Astrocyte (in vitro differentiated cells and primary cell): ENCODE measurements around the gene EFEMP1. TPM values are rescaled to one million over a fixed set of nuclear protein-coding genes. Genes with fewer than 3 reads are reported as not detected.

Experiments
- DNase-seq: peaks from one replicate; pipeline ENCODE4 v3.0.0-alpha.2; 2010; ENCODE audit warnings: low read depth
- FAIRE-seq: peaks from 2 replicates; lab custom pipeline; 2011; peaks lifted over from hg19 to GRCh38; lab: Jason Lieb, UNC
- H2AFZ ChIP-seq: 2 replicates; pipeline ENCODE4 v1.6.0; 2012; ENCODE audit warnings: low read depth, low read length, inconsistent platforms
- H3K27ac ChIP-seq: 2 replicates; pipeline ENCODE4 v1.5.1; 2011; ENCODE audit warnings: low read depth, low read length, inconsistent platforms
- H3K27me3 ChIP-seq: 2 replicates; pipeline ENCODE4 v1.6.0; 2011; ENCODE audit warnings: low read length, inconsistent platforms; ENCODE audit not compliant: insufficient read depth
- H3K36me3 ChIP-seq: 2 replicates; pipeline ENCODE4 v1.5.1; 2011; ENCODE audit warnings: low read length, inconsistent platforms; ENCODE audit not compliant: insufficient read depth
- H3K4me1 ChIP-seq: 2 replicates; pipeline ENCODE4 v1.5.1; 2011; ENCODE audit warnings: low read length, inconsistent platforms; ENCODE audit not compliant: insufficient read depth
- H3K4me2 ChIP-seq: 2 replicates; pipeline ENCODE4 v1.6.0; 2012; ENCODE audit warnings: low read length, inconsistent platforms
- H3K4me3 ChIP-seq: 2 replicates; pipeline ENCODE4 v1.5.1; 2011; ENCODE audit warnings: low read depth, mild to moderate bottlenecking, low read length, inconsistent platforms; ENCODE audit not compliant: insufficient read depth
- H3K79me2 ChIP-seq: 2 replicates; pipeline ENCODE4 v1.6.0; 2012; ENCODE audit warnings: mild to moderate bottlenecking, low read length, inconsistent platforms; ENCODE audit not compliant: insufficient read depth
- H3K9ac ChIP-seq: 2 replicates; pipeline ENCODE4 v1.6.0; 2012; ENCODE audit warnings: mild to moderate bottlenecking, low read length, inconsistent platforms
- H3K9me3 ChIP-seq: 2 replicates; pipeline ENCODE4 v1.5.1; 2012; ENCODE audit warnings: low read depth, mild to moderate bottlenecking, low read length, inconsistent platforms; ENCODE audit not compliant: insufficient read depth
- H4K20me1 ChIP-seq: 2 replicates; pipeline ENCODE4 v1.6.0; 2012; ENCODE audit warnings: low read length, inconsistent platforms; ENCODE audit not compliant: insufficient read depth
- H3K27ac Mint-ChIP-seq: one replicate; pipeline ENCODE4 v1.8.0; 2021; ENCODE audit warnings: mild to moderate bottlenecking, mixed read lengths; ENCODE audit not compliant: unreplicated experiment
- H3K27me3 Mint-ChIP-seq: one replicate; pipeline ENCODE4 v1.8.0; 2021; ENCODE audit warnings: low read depth, mixed read lengths; ENCODE audit not compliant: unreplicated experiment
- H3K36me3 Mint-ChIP-seq: one replicate; pipeline ENCODE4 v1.8.0; 2021; ENCODE audit warnings: low read depth, mixed read lengths; ENCODE audit not compliant: unreplicated experiment
- H3K4me1 Mint-ChIP-seq: one replicate; pipeline ENCODE4 v1.8.0; 2021; ENCODE audit warnings: low read depth, mixed read lengths; ENCODE audit not compliant: unreplicated experiment
- H3K4me3 Mint-ChIP-seq: one replicate; pipeline ENCODE4 v1.8.0; 2021; ENCODE audit warnings: mild to moderate bottlenecking, moderate library complexity, mixed read lengths; ENCODE audit not compliant: unreplicated experiment
- H3K9me3 Mint-ChIP-seq: one replicate; pipeline ENCODE4 v1.8.0; 2021; ENCODE audit warnings: mild to moderate bottlenecking, mixed read lengths; ENCODE audit not compliant: unreplicated experiment
- CTCF ChIP-seq: IDR thresholded peaks from 2 replicates; pipeline ENCODE4 v1.5.1; 2011; ENCODE audit warnings: low read depth, mild to moderate bottlenecking, inconsistent platforms, low read length, moderate library complexity; ENCODE audit not compliant: insufficient read depth
- EZH2 ChIP-seq: IDR thresholded peaks from 2 replicates; pipeline ENCODE4 v1.6.1; 2012; ENCODE audit warnings: mild to moderate bottlenecking, low read length, inconsistent platforms; ENCODE audit not compliant: insufficient read depth
- total RNA-seq: library from RNA; stranded (reverse); gene quantifications from 2 replicates; pipeline ENCODE4 v1.2.1, GENCODE V29; 2021

EFEMP1 gene
- total RNA-seq, 1 donor from 2014 or later = 155 TPM

GRCh38 chr2:55965276-55965675 lies 41.7 kb upstream of the EFEMP1 start:
- H3K36me3 ChIP-seq = no peaks in the 10 kb centered on the region
- no peaks in the 10 kb centered on the region for H4K20me1 ChIP-seq
- no peak for TF ChIP-seq EZH2
- TF ChIP-seq CTCF = no peak
- no peak overlapping the region for H3K4me2 ChIP-seq
- Mint-ChIP-seq H3K27ac (no peak overlapping the region), H3K4me1 (peaks cover 11% of the 10 kb centered on the region), H3K36me3 (peaks cover 1% of the 10 kb centered on the region), H3K9me3 (peaks cover 1% of the 10 kb centered on the region), H3K4me3 (no peak overlapping the region), H3K27me3 (peaks cover 5% of the 10 kb centered on the region)
- no peak overlapping the region for H3K27ac ChIP-seq
- H3K9ac ChIP-seq = no peak overlapping the region
- no peaks in the 10 kb centered on the region for H3K9me3 ChIP-seq
- H3K4me1 ChIP-seq = no peaks in the 10 kb centered on the region
- DNase-seq (no peak), FAIRE-seq (no peak)
- no peaks in the 10 kb centered on the region for H3K27me3 ChIP-seq
- no peak overlapping the region for H2AFZ ChIP-seq
- no peaks in the 10 kb centered on the region for H3K79me2 ChIP-seq
- H3K4me3 ChIP-seq = no peak overlapping the region

- no peak for FAIRE-seq
- Mint-ChIP-seq H3K9me3 (no peaks in the 10 kb centered on the region), H3K27me3 (peaks cover 5% of the 10 kb centered on the region), H3K4me3 (no peak overlapping the region), H3K4me1 (peaks cover 21% of the 10 kb centered on the region), H3K36me3 (no peaks in the 10 kb centered on the region), H3K27ac (no peak overlapping the region)
- TF ChIP-seq CTCF (no peak), EZH2 (no peak)
- H3K4me3 ChIP-seq = no peak overlapping the region
- no peak overlapping the region for H3K9ac ChIP-seq
- no peaks in the 10 kb centered on the region for H3K36me3 ChIP-seq
- no peaks in the 10 kb centered on the region for H4K20me1 ChIP-seq
- peak; percentile 23 for DNase-seq
- no peaks in the 10 kb centered on the region for H3K27me3 ChIP-seq
- H3K27ac ChIP-seq = no peak overlapping the region
- no peaks in the 10 kb centered on the region for H3K79me2 ChIP-seq
- H3K4me2 ChIP-seq = no peak overlapping the region
- H2AFZ ChIP-seq = no peak overlapping the region
- H3K9me3 ChIP-seq = no peaks in the 10 kb centered on the region
- peaks cover 11% of the 10 kb centered on the region for H3K4me1 ChIP-seq
Observed at GRCh38 chr2:55962915-55963314, 39.3 kb upstream of the EFEMP1 start.

- H3K79me2 ChIP-seq = no peaks in the 10 kb centered on the region
- Mint-ChIP-seq H3K36me3 (no peaks in the 10 kb centered on the region), H3K4me1 (peaks cover 21% of the 10 kb centered on the region), H3K4me3 (no peak overlapping the region), H3K9me3 (no peaks in the 10 kb centered on the region), H3K27ac (peak overlapping the region; percentile 3), H3K27me3 (peaks cover 5% of the 10 kb centered on the region)
- peaks cover 13% of the 10 kb centered on the region for H3K4me1 ChIP-seq
- no peaks in the 10 kb centered on the region for H3K36me3 ChIP-seq
- FAIRE-seq (no peak), DNase-seq (peak; percentile 42)
- H3K27ac ChIP-seq = no peak overlapping the region
- no peaks in the 10 kb centered on the region for H3K27me3 ChIP-seq
- H3K9me3 ChIP-seq = no peaks in the 10 kb centered on the region
- TF ChIP-seq CTCF (peak; percentile 75), EZH2 (no peak)
- no peaks in the 10 kb centered on the region for H4K20me1 ChIP-seq
- H2AFZ ChIP-seq = peak overlapping the region; percentile 29
- peak overlapping the region; percentile 38 for H3K4me2 ChIP-seq
- H3K4me3 ChIP-seq = no peak overlapping the region
- H3K9ac ChIP-seq = peak overlapping the region; percentile 21
Observed at GRCh38 chr2:55961318-55961911, 37.8 kb upstream of the EFEMP1 start.
